ENCODE measurements around the gene TACR2.

TACR2 gene

DNA sequence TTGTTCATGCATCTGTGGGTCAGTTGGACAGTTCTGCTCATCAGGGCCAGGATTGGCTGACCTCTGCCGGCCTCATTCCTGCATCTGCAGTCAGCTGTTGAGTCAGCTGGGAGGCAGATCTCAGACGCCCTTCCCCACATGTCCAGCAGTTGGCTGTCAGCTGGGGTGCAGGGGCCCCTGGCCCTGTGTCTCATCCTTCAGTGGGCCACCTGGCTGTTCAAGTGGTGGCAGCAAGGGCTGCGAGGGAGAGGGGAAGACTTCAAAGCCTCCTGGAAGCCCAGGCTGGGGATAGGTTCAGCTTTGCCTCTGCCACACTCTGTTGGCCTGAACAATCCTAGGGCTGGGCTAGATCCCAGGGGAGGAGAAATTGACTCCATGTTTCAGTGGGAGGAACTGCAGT lies 33.2 kb downstream of the TACR2 start:
- no peak for TF ChIP-seq TAF1 (IDR thresholded peaks at IDR 0.05; ENCODE audit: low read depth)
- TF ChIP-seq EGR1 (IDR thresholded peaks at IDR 0.05), result no peak
- TF ChIP-seq, protein P1, sequence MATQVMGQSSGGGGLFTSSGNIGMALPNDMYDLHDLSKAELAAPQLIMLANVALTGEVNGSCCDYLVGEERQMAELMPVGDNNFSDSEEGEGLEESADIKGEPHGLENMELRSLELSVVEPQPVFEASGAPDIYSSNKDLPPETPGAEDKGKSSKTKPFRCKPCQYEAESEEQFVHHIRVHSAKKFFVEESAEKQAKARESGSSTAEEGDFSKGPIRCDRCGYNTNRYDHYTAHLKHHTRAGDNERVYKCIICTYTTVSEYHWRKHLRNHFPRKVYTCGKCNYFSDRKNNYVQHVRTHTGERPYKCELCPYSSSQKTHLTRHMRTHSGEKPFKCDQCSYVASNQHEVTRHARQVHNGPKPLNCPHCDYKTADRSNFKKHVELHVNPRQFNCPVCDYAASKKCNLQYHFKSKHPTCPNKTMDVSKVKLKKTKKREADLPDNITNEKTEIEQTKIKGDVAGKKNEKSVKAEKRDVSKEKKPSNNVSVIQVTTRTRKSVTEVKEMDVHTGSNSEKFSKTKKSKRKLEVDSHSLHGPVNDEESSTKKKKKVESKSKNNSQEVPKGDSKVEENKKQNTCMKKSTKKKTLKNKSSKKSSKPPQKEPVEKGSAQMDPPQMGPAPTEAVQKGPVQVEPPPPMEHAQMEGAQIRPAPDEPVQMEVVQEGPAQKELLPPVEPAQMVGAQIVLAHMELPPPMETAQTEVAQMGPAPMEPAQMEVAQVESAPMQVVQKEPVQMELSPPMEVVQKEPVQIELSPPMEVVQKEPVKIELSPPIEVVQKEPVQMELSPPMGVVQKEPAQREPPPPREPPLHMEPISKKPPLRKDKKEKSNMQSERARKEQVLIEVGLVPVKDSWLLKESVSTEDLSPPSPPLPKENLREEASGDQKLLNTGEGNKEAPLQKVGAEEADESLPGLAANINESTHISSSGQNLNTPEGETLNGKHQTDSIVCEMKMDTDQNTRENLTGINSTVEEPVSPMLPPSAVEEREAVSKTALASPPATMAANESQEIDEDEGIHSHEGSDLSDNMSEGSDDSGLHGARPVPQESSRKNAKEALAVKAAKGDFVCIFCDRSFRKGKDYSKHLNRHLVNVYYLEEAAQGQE (IDR thresholded peaks at IDR 0.05; ENCODE audit: low read depth), result no peak
- TF ChIP-seq FOXM1 (IDR thresholded peaks at IDR 0.05; ENCODE audit: borderline replicate concordance, low read depth), result no peak
- TF ChIP-seq ZBTB7A (IDR thresholded peaks at IDR 0.05; ENCODE audit: low read depth), result no peak
- no peak for TF ChIP-seq USF1 (IDR thresholded peaks at IDR 0.05)
- no peak for TF ChIP-seq CREB1 (IDR thresholded peaks at IDR 0.05; ENCODE audit: low read depth)
- TF ChIP-seq MAX (IDR thresholded peaks at IDR 0.05), result no peak
- no peak for TF ChIP-seq TCF12 (IDR thresholded peaks at IDR 0.05; ENCODE audit: low read depth)
- no peak for TF ChIP-seq EP300 (IDR thresholded peaks at IDR 0.05; ENCODE audit: borderline replicate concordance)
- TF ChIP-seq NFIC (IDR thresholded peaks at IDR 0.05), result no peak
- no peak for TF ChIP-seq TEAD4 (IDR thresholded peaks at IDR 0.05)
- TF ChIP-seq RAD21 (IDR thresholded peaks at IDR 0.05; ENCODE audit: low read depth), result no peak
- TF ChIP-seq CEBPB (IDR thresholded peaks at IDR 0.05), result no peak

DNA sequence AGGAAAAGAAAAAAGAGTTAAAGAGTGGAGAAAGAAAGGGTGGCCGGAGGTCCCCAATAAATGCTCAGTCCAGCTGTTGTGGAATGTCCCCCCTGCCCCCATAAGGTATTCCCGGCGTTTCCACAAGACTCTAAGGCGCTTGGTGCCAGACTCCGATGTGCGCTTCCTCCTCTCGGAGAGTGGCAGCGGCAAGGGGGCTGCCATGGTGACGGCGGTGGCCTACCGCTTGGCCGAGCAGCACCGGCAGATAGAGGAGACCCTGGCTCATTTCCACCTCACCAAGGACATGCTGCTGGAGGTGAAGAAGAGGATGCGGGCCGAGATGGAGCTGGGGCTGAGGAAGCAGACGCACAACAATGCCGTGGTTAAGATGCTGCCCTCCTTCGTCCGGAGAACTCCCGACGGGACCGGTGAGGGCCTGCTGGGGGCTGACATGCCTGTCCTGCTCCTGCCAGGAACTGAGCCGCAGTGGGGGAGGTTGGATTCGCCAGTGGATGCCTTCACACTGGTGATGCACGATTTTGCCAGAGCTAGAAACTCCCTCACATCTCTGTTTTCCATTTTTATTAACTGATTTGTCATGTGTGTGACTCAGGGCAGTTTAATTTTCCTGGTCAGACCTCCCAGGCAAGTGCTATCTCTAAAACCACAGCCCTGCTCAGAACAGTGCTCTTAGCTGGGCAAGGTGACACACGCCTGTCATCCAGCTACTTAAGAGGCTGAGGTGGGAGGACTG lies 34.2 kb downstream of the TACR2 start:
- TF ChIP-seq MAX (IDR thresholded peaks at IDR 0.05), result no peak
- no peak for TF ChIP-seq ZBTB7A (IDR thresholded peaks at IDR 0.05; ENCODE audit: low read depth)
- TF ChIP-seq RAD21 (IDR thresholded peaks at IDR 0.05; ENCODE audit: low read depth), result no peak
- no peak for TF ChIP-seq TCF12 (IDR thresholded peaks at IDR 0.05; ENCODE audit: low read depth)
- no peak for TF ChIP-seq EGR1 (IDR thresholded peaks at IDR 0.05)

- TF ChIP-seq TCF12 (IDR thresholded peaks at IDR 0.05; ENCODE audit: low read depth) (no peak), TEAD4 (IDR thresholded peaks at IDR 0.05) (no peak), CREB1 (IDR thresholded peaks at IDR 0.05; ENCODE audit: low read depth) (no peak), NFIC (IDR thresholded peaks at IDR 0.05) (no peak), YY1 (IDR thresholded peaks at IDR 0.05; ENCODE audit: low read depth) (no peak), EP300 (IDR thresholded peaks at IDR 0.05; ENCODE audit: borderline replicate concordance) (no peak), USF1 (IDR thresholded peaks at IDR 0.05) (no peak), FOXM1 (IDR thresholded peaks at IDR 0.05; ENCODE audit: borderline replicate concordance, low read depth) (no peak), CEBPB (IDR thresholded peaks at IDR 0.05) (no peak), MAX (IDR thresholded peaks at IDR 0.05) (no peak), RAD21 (IDR thresholded peaks at IDR 0.05; ENCODE audit: low read depth) (no peak), EGR1 (IDR thresholded peaks at IDR 0.05) (no peak), ZBTB7A (IDR thresholded peaks at IDR 0.05; ENCODE audit: low read depth) (no peak), TAF1 (IDR thresholded peaks at IDR 0.05; ENCODE audit: low read depth) (no peak)
- TF ChIP-seq, protein P1 (IDR thresholded peaks at IDR 0.05; ENCODE audit: low read depth), result no peak
Observed at GRCh38 chr10:69379800-69380199, 36.9 kb downstream of the TACR2 start.

DNA sequence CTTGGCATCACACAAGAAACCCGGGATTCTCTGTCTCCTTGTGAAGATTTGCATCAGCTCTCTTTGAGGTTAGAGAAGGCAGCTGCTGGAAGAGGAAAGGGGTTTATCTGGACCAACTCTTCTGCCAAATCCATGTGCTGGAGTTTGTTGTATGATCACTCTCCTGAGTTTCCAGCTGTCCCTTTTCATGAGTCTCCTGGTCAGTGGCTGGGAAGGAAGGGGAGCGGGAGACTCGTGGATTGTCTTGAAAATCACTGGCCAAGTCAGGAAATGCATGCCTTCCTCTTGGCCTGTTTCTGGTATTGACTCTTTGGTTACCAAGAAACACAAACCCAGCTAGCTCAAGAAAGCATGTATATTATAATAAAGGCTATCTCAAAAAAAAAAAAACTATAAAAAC lies 38.8 kb downstream of the TACR2 start:
- TF ChIP-seq USF1 (IDR thresholded peaks at IDR 0.05) (no peak), CEBPB (IDR thresholded peaks at IDR 0.05) (no peak), TAF1 (IDR thresholded peaks at IDR 0.05; ENCODE audit: low read depth) (no peak), TEAD4 (IDR thresholded peaks at IDR 0.05) (no peak), EP300 (IDR thresholded peaks at IDR 0.05; ENCODE audit: borderline replicate concordance) (no peak), EGR1 (IDR thresholded peaks at IDR 0.05) (no peak), RAD21 (IDR thresholded peaks at IDR 0.05; ENCODE audit: low read depth) (no peak), ZBTB7A (IDR thresholded peaks at IDR 0.05; ENCODE audit: low read depth) (no peak), NFIC (IDR thresholded peaks at IDR 0.05) (no peak), CREB1 (IDR thresholded peaks at IDR 0.05; ENCODE audit: low read depth) (no peak), TCF12 (IDR thresholded peaks at IDR 0.05; ENCODE audit: low read depth) (no peak), YY1 (IDR thresholded peaks at IDR 0.05; ENCODE audit: low read depth) (no peak), MAX (IDR thresholded peaks at IDR 0.05) (no peak)

DNA sequence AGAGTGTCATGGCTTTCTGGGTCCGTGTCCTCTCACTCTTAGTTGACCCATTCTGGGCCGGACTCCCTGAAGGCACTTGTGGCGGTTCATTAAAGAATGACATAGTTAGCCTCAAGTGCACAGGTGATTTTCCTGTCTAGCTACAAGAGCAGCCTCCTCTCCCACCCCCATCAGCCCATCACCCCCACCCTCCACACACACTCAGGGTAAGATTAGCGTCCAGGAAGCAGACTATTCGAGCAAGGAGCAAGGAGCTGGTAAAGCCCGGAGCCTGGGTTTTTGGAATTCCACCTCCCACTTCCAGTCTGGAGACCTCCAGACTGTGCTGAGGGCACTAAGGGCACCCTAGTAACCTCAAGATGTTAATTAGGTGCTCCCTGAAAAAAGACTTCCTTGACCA lies 39.5 kb downstream of the TACR2 start:
- TF ChIP-seq TCF12 (IDR thresholded peaks at IDR 0.05; ENCODE audit: low read depth) (no peak), EP300 (IDR thresholded peaks at IDR 0.05; ENCODE audit: borderline replicate concordance) (no peak), MAX (IDR thresholded peaks at IDR 0.05) (no peak), NFIC (IDR thresholded peaks at IDR 0.05) (no peak), CREB1 (IDR thresholded peaks at IDR 0.05; ENCODE audit: low read depth) (no peak), TEAD4 (IDR thresholded peaks at IDR 0.05) (no peak), TAF1 (IDR thresholded peaks at IDR 0.05; ENCODE audit: low read depth) (no peak), CEBPB (IDR thresholded peaks at IDR 0.05) (no peak), FOXM1 (IDR thresholded peaks at IDR 0.05; ENCODE audit: borderline replicate concordance, low read depth) (no peak), USF1 (IDR thresholded peaks at IDR 0.05) (no peak)
- TF ChIP-seq, protein P1 (IDR thresholded peaks at IDR 0.05; ENCODE audit: low read depth), result no peak
